GM12892 (cell line): Measurements from ENCODE around the gene PLAC1.

Experiments used
- POLR2A ChIP-seq: IDR thresholded peaks from 2 replicates; pipeline ENCODE4 v1.6.1; 2011; ENCODE audit warnings: low read depth, low read length, control low read depth
- POLR2AphosphoS5 ChIP-seq: IDR thresholded peaks from 2 replicates; pipeline ENCODE4 v1.6.1; 2011; ENCODE audit warnings: low read depth, low read length, control low read depth
- TAF1 ChIP-seq: IDR thresholded peaks from 2 replicates; pipeline ENCODE4 v1.6.1; 2011; ENCODE audit warnings: low read depth, mild to moderate bottlenecking, control low read depth, low read length, borderline replicate concordance

GRCh38 chrX:134645936-134646543, 12.2 kb downstream of the PLAC1 start:
- TF ChIP-seq POLR2AphosphoS5 (no peak), POLR2A (no peak), TAF1 (no peak)
